ENCODE results near the gene DERA. TPM values are rescaled to one million over a fixed set of nuclear protein-coding genes. Genes with fewer than 3 reads are reported as not detected.
"Not testable (repeated sequence)": the region's sequence is repeated elsewhere in the genome, so short reads cannot be mapped to it uniquely, and the experiment has no call there.

The DERA gene
- total RNA-seq, 1 donor from 2014 or later: 39.3 TPM

DNA sequence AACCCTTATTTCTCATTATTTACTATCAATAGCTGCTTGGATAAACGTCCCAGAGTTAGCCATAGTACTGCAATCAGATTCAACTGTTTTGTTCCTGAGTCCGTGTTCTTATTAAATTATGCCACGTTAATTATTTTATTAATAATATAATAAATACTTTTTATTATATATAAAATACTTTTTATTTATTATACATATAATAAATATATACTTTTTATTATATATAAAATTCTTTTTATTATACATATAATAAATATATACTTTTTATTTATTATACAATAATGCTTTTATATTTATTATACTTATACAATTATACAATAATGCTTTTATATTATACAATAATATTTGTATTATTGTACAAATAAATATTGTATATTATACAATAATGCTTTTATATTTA lies 17.9 kb upstream of the DERA start:
- no peaks in the 10 kb centered on the region for H3K36me3 ChIP-seq (ENCODE audit: control insufficient read depth, insufficient read depth, low read length)

DNA sequence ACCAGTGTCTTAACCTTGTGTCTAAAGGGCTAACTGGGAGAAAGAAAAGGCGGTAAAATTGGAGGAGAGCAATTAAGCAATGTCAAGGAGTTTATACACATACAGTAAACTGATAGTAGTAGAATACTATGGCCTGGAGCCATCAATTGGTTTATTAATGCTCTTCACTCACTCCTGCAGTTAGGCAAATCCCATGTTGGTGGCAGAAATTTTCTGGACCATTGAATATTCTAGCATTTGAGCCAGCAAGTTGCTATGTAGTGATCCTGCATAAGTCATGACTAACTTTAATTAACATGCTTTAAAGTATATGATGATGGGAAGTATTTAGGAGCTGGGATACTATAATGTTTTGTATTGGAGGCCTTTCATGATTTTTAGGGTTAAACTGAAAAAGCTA lies 14.3 kb upstream of the DERA start:
- H3K4me3 ChIP-seq (ENCODE audit: low read depth, low read length): no peak overlapping the region
- no peak for DNase-seq (ENCODE audit: low read depth)
- TF ChIP-seq, protein P1, sequence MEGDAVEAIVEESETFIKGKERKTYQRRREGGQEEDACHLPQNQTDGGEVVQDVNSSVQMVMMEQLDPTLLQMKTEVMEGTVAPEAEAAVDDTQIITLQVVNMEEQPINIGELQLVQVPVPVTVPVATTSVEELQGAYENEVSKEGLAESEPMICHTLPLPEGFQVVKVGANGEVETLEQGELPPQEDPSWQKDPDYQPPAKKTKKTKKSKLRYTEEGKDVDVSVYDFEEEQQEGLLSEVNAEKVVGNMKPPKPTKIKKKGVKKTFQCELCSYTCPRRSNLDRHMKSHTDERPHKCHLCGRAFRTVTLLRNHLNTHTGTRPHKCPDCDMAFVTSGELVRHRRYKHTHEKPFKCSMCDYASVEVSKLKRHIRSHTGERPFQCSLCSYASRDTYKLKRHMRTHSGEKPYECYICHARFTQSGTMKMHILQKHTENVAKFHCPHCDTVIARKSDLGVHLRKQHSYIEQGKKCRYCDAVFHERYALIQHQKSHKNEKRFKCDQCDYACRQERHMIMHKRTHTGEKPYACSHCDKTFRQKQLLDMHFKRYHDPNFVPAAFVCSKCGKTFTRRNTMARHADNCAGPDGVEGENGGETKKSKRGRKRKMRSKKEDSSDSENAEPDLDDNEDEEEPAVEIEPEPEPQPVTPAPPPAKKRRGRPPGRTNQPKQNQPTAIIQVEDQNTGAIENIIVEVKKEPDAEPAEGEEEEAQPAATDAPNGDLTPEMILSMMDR (IDR thresholded peaks at IDR 0.05; ENCODE audit: insufficient read depth, low read length, poor library complexity, severe bottlenecking): no peak
- no peaks in the 10 kb centered on the region for H3K27me3 ChIP-seq (ENCODE audit: control insufficient read depth, insufficient read depth, low read length)
- H3K36me3 ChIP-seq (ENCODE audit: control insufficient read depth, insufficient read depth, low read length): no peaks in the 10 kb centered on the region

More for the DNA sequence above, 17.9 kb upstream of the DERA start:
- Histone ChIP-seq H3K27me3 (ENCODE audit: control insufficient read depth, insufficient read depth, low read length) (no peaks in the 10 kb centered on the region), H3K4me3 (ENCODE audit: low read depth, low read length) (no peak overlapping the region)
- no peak for DNase-seq (ENCODE audit: low read depth)
- TF ChIP-seq, protein P1 (IDR thresholded peaks at IDR 0.05; ENCODE audit: insufficient read depth, low read length, poor library complexity, severe bottlenecking): no peak

DNA sequence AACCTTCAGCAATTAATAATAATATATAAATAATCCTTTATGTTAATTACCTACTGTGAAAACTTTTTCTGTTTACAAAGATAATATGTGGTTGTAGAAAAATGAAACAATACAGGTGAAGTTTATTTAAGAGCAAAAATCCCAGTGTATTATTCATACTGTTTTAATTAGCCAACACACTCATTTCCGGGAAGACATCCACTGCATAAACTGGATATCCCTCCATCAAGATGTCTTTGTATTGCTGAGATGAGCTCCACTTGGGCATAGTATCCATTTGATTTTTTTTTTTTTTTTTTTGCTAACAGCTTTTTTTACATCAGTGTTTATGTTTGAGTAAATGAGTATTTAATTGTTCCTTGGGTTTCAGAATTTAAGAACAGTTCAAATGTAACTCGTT lies 13.7 kb upstream of the DERA start:
- Histone ChIP-seq H3K4me3 (ENCODE audit: low read depth, low read length) (no peak overlapping the region), H3K36me3 (ENCODE audit: control insufficient read depth, insufficient read depth, low read length) (peaks cover under 1% of the 10 kb centered on the region), H3K27me3 (ENCODE audit: control insufficient read depth, insufficient read depth, low read length) (no peaks in the 10 kb centered on the region)
- DNase-seq (ENCODE audit: low read depth): no peak
- TF ChIP-seq, protein P1 (IDR thresholded peaks at IDR 0.05; ENCODE audit: insufficient read depth, low read length, poor library complexity, severe bottlenecking): no peak

DNA sequence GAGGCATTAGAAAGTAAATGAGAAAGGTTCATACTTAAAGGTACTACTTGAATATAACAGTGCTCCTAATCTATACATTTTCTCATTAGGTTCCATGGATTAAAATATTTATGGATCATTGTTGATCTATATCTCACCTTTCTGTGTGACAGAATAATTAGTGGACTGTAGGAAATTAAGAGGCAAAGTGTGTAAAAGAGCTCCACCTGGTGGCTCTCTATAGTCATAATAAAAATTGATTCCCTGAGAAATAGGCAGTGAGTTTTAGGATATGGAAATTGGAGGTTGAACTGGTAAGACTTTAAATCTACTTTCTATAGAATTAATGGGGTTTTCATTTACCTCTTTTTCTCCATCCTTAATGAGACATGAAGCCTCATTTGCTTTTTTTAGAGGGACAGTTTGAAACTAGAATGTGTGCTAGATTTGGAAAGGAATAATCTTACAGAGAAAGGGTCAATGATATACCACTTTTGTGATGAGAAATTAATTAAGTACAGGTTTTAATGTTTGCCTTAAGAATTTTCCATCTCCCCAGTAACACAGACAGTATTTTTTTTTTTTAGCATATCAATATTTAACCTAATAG lies 11.8 kb upstream of the DERA start:
- peaks cover 1% of the 10 kb centered on the region for H3K36me3 ChIP-seq (ENCODE audit: control insufficient read depth, insufficient read depth, low read length)
- no peak overlapping the region for H3K4me3 ChIP-seq (ENCODE audit: low read depth, low read length)
- H3K27me3 ChIP-seq (ENCODE audit: control insufficient read depth, insufficient read depth, low read length): no peaks in the 10 kb centered on the region
- no peak for DNase-seq (ENCODE audit: low read depth)
- TF ChIP-seq, protein P1 (IDR thresholded peaks at IDR 0.05; ENCODE audit: insufficient read depth, low read length, poor library complexity, severe bottlenecking): peak; percentile 47

DNA sequence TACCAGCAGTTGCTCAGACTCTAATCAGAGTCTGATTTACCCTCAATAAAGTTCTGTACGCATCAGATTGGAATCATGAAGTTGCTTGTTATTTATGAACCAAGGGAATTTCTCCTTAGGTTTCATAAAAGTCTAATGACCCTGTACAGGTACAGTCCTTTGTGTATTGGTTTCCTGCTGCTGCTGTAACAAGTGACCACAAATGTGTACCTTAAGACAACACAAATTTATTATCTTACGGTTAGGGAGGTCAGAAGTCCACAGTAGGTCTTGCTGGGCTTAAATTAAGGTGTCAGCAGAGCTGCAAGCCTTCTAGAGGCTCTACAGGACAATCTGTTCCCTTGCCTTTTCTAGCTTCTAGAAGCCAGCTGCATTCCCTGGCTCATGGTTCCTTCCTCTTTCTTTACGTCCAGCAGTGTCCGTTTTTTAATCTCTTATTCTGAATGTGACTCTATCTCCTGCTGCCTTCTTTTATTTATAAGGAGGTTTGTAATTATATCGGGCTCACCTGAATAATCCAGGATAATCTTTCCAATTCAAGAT lies 6.7 kb upstream of the DERA start:
- H3K27me3 ChIP-seq (ENCODE audit: control insufficient read depth, insufficient read depth, low read length): no peaks in the 10 kb centered on the region
- H3K4me3 ChIP-seq (ENCODE audit: low read depth, low read length): no peak overlapping the region
- H3K36me3 ChIP-seq (ENCODE audit: control insufficient read depth, insufficient read depth, low read length): peaks cover 1% of the 10 kb centered on the region
- no peak for DNase-seq (ENCODE audit: low read depth)
- TF ChIP-seq, protein P1 (IDR thresholded peaks at IDR 0.05; ENCODE audit: insufficient read depth, low read length, poor library complexity, severe bottlenecking): no peak

DNA sequence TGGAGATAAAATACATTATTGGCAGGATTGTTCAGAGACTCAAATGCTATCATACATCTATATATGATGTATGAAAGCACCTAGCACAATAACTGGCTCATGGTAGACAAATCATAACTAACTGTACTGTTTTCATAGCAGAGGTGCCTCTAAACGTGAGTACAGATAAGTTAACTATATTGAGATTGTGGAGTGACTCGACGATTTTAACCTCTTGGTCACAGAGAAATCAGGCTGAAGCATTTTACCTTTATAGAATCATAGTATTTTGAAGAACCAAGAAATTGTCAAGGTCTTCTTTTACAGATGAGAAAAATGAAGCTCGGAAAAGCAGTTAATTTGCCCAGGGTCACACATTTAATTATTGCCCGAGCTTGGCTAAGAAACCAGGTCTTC lies 666 bp upstream of the DERA start:
- no peaks in the 10 kb centered on the region for H3K36me3 ChIP-seq (ENCODE audit: control insufficient read depth, insufficient read depth, low read length)
- H3K27me3 ChIP-seq (ENCODE audit: control insufficient read depth, insufficient read depth, low read length): no peaks in the 10 kb centered on the region
- TF ChIP-seq, protein P1 (IDR thresholded peaks at IDR 0.05; ENCODE audit: insufficient read depth, low read length, poor library complexity, severe bottlenecking): no peak
- DNase-seq (ENCODE audit: low read depth): no peak
- no peak overlapping the region for H3K4me3 ChIP-seq (ENCODE audit: low read depth, low read length)

DNA sequence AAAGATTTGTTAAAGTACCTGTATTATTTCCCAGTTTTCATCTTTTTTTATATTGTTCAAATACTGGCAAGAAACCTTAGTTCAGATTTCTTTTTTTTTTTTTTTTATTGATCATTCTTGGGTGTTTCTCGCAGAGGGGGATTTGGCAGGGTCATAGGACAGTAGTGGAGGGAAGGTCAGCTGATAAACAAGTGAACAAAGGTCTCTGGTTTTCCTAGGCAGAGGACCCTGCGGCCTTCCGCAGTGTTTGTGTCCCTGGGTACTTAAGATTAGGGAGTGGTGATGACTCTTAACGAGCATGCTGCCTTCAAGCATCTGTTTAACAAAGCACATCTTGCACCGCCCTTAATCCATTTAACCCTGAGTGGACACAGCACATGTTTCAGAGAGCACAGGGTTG lies 799 bp downstream of the DERA start:
- DNase-seq (ENCODE audit: low read depth); H3K27me3 ChIP-seq (ENCODE audit: control insufficient read depth, insufficient read depth, low read length); H3K36me3 ChIP-seq (ENCODE audit: control insufficient read depth, insufficient read depth, low read length): not testable (repeated sequence)
- peak overlapping the region; percentile 74 for H3K4me3 ChIP-seq (ENCODE audit: low read depth, low read length)

DNA sequence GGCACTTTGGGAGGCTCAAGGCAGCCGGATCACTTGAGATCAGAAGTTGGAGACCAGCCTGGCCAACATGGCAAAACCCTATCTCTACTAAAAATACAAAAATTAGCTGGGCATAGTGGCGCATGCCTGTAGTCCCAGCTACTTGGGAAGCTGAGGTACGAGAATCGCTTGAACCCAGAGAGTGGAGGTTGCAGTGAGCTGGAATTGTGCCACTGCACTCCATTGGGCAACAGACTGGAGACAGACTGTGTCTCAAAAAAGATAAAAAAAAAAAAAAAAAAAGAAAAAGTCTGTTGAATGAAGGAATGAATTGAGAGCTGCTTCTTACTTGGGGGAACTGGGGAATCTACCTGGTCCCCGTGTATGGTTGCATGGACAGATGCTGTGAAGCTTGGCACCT lies 3.0 kb downstream of the DERA start:
- DNase-seq (ENCODE audit: low read depth); H3K4me3 ChIP-seq (ENCODE audit: low read depth, low read length); H3K27me3 ChIP-seq (ENCODE audit: control insufficient read depth, insufficient read depth, low read length); H3K36me3 ChIP-seq (ENCODE audit: control insufficient read depth, insufficient read depth, low read length): not testable (repeated sequence)
